HG02981 (cell line): Measurements from ENCODE around the gene SHMT2.

Experiments
- ATAC-seq: cut with Tn5 transposase; IDR thresholded peaks from one replicate; pipeline ENCODE4 v1.9.1; 2021; ENCODE audit warnings: mild to moderate bottlenecking, moderate library complexity; ENCODE audit not compliant: unreplicated experiment

SHMT2 gene

DNA sequence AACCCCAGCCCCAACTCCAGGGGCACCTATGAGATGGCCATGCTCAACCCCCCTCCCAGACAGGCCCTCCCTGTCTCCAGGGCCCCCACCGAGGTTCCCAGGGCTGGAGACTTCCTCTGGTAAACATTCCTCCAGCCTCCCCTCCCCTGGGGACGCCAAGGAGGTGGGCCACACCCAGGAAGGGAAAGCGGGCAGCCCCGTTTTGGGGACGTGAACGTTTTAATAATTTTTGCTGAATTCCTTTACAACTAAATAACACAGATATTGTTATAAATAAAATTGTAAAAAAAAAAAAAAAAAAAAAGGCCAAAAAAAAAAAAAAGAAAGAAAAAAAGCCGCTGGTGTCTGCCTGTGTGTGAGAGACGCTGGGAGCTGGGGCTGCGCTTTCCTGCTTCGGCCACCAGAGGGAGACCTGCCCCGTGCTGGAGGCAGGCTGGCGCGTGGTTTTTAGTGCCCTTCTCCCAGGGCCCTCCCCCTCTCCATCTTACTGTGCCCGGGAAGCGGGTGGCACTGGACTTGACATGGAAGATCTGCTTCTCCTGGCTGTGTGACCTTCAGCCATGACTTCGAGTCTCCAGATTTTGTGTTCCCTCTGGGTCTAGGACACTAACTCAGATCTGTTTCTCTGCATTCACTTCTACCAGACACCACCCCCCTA is 16.3 kb upstream of the SHMT2 start:
- no peak for ATAC-seq

DNA sequence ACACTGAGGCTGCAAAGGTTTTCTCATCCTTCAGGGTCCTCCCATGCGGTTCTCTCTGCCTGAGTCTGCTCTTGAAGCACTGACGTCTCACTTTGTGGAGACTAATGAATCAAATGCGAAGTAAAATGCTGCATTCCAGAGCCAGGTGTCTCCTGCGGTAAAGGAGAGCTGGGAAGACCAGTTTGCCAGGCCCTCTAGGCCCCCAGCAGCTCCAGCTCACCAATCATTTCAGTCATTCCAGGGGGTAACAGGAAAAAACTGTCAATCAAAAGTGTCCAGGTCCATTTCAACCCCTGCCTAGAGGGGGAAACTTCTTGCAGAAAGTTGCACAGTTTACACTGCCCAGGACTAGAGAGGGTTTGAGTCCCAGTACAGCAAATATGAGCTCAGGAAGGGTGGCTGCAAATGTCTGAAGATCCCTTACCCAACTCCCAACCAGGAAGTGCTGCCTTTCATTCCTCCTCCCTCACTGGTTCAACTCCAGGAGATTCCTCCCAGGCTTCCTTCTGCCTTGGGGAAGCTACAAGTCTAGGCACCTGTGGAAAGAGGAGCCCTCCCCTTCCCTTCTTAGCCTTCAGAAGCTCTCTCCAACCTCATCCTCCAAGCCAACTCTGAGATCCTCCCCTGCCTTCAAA is 15.6 kb upstream of the SHMT2 start:
- no peak for ATAC-seq

DNA sequence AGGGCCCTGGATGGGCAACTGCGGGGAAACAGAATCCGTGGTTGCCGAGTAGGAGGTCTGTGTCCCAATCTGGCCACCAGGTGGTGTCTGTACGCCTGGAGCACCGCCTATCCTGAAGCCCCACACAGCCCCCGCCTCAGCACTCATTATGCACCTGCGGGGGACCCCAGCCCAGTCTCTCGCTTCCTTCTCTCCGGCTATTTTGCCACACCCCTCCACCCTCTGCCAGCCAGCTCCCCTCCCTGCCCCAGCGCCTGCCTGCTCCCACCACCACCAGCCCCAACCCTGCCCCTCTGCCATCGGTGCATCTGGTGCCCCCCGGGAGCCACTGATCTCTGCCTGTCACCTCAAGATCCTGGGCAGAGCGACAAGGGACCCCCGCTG is 15.1 kb upstream of the SHMT2 start:
- ATAC-seq, result no peak

DNA sequence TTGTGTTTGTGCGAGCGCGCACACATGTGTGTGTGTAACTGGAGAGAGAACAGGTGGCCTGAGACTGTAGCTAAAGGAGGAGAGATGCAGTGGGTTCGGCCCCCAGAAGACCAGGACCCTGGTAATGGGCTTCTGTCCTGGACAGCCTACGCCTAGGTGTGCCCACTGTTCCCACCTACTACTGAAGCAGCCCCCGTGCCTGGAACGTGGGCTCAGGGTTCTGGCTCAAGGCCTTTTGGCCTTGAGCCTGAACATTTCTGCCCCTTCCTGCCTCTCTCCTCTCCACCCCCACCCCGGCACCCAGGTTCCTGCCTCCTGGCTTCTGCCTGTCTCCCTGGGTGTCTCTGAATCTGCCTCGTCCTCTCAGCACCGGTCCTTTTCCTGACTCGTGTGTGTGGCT is 14.4 kb upstream of the SHMT2 start:
- no peak for ATAC-seq

DNA sequence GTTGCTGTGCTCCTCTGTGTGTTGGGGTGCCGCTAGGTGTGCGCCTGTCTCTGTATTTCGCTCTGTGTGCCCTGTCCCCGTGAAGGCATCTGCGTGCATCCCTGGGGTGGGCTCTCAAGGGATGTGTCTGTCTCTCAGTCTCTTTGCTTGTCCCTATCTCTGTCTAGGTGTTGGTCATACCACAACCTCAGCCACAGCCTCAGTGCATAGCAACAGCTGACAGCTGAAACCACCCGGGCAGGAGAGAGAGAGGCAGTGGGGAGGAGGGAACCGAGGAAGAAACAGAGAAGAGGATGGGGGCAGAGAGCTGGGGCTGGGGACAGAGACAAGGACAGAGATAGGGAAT is 13.9 kb upstream of the SHMT2 start:
- ATAC-seq, result no peak

DNA sequence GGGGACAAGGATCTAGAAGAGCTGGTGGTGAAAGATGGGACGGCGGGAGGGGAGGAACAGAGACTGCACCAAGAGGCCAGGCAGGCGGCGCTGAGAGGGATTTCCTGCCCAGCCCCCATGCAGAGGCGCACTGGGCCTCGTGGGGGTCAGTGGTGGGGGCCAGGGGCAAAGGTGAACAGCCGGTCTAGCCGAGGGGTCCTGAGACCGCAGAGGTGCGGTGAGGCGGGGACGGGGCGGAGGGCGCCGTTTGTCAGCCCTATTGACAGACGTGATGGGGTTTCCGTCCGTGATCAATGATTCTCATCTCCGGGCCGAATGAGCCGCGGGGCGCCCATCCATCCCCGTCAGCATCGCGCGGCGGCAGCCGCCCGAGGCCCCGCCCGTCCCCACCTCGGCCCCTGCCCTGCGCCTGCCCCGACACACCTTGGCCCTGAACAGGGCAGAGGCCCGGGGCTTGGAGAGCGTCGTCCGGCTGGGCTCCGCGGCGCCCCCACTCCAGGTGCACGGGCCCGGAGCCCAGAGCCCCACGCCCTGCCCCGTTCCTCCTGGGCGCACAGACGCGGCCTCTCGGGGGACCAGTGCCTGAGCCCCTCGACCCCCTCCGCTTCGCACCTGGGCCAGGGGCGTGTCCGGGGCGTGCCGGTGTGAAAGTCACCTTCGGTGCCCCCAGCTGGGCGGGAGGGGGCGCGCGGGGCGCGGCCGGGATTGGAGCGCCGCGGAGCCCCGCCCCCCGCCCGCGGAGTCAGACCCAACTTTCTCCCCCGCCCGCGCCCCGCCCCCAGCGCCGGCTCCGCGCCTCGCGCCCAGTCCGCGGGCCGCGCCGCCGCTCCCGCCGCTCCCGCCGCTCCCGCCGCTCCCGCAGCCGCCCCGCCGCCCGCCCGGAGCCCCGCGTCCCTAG is 13.2 kb upstream of the SHMT2 start, which contains the start of gene NXPH4:
TSS of gene NXPH4 (plus strand) at position 781 of the 898 bp plus-strand sequence. CDS start 176 bp downstream, outside the sequence.
- no peak for ATAC-seq

DNA sequence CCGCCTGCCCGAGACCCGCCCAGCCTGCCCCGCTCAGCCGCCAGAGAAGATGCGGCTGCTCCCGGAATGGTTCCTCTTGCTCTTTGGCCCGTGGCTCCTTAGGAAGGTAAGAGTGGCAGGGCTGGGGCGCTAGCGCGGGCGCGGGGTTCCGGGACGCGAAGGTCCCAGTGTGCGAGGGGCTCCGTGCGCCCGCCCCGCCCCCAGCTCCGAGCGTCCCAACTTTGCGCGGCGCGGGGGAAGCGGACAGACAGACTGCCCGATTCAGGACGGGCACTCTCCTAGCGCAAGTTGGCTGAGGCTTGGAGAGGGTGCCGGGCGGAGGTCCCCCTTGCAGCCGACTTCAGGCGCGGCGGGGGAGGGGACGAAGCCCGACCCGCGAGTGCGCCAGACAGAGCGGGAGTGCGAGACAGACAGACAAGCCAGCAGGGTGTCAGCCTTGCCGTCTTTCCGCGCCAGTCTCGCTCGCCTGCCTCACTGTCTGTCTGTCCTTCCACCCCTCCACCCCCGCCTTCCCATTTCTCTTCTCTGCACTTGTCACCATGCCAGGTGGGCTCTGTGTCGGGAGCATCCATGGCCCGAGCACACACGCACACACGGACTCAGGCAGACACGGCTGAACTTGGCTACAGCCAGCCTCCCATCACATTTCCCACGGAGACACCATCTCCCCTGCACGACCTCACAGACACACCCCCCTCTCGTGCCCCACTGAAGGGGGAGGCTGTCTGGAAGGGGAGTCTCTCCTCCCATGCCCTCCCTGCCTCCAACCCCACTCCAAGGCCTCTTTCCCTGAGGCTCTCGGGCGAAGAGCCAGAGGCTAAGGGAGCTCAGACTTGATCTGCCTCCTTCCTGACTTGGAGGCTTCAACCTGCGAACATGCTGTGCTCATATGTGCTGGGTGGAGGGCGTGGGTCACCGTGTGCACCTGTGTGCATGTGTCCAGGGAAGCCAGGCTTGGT is 12.3 kb upstream of the SHMT2 start:
- no peak for ATAC-seq

DNA sequence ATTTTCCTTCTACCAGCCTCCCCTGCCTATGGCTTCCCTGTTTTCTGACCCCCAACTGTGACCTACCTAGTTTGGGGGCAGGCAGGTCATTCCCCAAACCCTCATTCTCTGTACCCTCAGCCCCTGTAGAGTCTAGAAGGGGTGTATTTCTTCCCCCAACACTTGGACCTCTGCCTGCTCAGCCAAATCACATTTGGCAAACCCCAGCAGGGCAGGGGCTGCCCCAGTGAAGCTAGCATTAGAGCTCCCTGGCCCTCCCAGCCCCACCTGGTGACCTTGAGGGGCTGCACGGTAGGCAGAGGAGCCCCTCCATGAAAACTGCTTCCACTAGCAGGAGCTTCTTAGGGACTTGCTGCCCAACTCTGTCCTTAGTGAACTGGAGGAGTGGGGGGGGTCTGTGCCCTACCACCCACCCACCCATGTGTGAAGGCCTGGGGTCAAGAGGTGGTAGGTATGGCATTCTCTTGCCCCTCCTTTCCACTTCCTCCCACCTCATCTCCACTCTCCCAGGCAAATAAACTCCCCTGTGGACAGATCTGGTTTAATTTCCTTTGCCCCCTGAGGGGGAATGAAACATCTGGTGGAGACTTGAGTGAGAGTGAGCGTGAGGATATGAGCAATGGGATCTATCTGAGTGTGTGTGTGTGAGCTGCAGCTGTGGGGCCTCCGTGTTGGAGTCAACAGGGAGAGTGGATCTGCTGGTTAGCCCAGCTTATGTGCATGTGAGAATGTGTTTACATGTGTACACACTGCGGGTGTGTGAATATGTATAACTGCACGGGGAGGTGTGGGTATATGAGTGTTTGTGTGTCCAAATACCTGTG is 11.3 kb upstream of the SHMT2 start:
- ATAC-seq, result no peak

DNA sequence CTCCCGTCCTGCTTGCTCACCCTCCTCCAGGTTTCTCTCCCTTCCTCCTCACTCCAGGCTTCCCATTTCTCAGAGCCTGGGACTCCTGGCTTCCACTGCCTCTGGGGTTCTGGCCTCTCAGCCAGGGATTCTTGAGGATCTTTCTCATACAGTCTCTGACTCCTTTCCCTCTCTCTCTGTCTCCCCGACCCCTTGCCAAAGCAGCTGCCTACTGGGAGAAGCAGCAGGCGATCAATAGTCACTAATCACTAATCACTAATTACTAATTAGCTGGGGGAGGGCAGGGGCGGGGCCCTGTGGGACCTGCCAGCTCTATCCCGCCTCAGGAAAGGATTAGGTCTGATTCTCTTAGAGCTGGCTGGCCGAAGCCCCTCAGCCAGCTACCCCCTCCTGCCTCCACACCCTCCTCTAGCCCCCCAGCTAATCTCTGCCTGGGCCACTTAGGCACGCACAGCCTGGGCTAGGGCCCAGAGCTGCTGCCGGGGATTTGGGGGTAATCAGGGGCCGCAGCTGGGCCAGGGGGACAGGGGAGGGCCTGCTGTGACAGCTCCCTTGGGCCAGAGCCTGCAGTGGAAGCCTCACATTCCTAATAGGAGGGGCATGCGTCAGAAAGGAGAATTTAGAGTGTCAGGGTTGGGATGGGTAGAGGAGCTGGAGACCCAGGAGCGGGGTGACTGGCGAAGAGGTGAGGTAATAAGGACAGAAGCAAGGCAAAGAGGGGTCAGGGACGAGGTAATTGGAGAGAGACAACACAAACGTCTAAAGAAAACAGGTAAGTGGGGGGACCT is 10.1 kb upstream of the SHMT2 start:
- no peak for ATAC-seq

DNA sequence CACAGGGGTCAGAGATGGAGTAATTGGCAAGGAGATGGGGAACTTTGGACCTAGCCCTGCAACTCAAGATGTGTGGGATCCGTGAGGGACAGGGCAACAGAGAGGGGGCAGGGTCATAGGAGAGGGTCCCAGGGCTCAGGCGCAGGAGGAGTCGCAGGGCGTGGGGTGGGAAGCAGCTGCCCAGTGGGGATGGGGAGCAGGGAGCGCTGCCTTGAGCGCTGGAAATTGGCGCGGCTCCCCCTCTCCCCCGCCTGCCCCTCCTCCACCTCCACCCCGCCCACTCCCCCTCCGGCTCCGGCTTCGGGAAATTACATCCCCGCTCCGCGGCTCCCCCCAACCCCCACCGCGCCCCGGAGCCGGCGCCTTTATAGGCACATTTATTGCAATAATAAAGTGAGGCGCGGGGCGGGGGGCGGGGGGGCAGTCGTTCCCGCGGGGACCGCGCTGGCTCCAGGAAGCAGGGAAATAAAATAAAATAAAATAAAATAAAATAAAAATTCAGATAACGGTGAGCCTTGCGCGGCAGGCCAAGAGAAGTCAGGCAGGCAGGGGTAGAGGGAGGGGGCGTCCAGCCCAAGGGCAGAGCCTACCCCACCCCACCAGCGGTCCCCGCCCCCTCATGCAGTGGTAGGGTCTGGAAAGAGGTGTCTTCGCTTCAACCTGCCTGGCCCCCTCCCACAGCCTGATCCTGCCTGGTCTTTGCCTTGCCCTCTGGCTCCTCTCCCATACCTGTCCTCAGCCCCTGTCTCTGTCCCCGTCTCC is 9.3 kb upstream of the SHMT2 start:
- ATAC-seq, result no peak

DNA sequence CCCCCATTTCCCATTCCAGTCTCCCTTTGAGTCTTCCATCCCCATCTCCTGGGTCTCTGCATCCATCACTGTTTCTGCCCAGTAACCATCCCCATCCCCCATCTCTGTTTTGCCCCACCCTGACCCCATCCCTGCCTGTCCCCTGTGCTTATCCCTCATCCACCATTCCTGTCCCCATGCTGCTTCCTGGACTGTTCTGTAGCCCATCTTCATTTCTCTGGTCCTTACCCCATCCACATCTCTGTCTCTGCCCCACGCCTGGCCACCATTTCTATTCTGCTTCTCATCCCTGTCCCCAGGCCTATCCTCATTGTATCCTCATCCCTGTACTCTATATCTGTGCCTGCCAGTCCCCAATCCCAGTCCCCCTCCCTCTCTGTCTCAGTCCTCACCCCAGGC is 8.7 kb upstream of the SHMT2 start:
- no peak for ATAC-seq

DNA sequence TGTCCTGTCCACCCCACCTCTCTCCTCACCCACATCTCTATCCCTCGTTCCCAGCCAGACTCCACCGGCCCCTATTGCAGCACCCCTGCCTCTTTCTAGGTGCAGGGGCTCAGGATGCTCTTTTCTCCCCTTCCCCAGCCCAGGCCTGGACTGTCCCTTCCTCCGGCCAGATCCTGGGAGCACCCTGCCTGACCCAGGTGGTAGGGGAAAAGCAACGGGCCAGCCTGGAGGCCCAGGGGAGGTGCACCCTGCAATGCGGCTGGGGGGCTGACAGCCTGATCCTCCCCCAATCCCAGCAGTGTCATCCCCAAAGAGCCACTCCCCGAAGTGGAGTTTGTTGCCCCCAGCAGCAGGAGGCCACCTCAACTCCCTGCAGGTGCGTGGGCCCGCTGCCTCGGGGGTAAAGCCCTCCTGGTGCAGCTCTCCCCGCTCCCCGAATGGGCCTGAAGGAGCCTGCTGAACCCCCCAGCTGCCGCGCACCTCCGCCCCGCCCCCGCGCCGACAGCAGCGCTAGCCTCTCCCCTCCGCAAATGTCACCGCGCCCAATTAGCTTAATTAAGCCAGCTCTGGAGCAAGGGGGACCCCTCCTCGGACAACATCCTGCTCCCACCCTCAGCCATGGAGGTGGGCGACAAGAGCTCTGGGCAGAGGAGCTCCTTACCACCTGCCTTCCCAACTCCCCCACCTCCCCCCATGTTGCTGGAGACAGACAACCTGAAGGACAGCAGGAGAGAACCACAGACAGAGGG is 8.2 kb upstream of the SHMT2 start:
- no peak for ATAC-seq

DNA sequence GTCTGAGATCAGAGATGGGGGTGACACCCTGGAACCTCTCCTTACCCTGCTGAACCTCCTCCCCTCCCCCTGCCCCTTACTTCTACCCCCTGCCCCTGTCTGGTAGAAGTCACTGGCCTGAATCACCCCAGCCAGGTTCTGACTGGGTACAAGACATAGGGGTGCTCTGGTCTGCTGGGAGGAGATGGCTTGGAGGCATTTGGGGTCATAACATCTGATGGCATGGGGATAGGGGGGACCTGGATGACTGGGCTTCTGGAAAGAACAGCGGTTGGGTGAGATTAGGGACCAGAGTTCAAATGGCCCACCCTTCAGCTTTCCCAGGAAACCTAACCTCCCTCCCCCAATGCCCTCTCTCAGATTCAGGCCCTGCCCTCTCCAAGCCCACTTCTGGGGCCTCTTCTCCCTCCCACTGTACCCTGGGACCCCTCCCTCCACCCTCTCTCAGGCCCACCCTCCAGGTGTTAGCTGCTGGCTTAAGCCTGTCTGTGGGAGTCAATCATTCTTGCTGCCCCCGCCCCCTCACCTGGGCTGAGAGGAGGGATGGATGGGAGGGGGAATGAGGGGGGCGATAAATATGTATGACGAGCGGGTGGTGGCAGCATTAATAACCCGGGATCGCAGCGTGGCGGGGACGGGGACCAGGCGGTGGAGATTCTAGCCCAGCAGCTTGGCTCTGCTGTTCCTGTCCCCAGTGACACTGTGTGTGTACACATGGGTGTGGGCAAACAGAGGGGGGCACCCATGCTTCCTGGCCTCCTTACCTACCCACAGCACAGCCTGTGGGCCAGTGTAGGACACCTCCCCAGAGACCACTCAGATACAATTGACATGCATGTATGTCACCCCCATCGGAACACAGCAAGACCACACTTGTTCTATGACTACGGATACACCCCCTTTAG is 7.0 kb upstream of the SHMT2 start:
- ATAC-seq, result no peak

DNA sequence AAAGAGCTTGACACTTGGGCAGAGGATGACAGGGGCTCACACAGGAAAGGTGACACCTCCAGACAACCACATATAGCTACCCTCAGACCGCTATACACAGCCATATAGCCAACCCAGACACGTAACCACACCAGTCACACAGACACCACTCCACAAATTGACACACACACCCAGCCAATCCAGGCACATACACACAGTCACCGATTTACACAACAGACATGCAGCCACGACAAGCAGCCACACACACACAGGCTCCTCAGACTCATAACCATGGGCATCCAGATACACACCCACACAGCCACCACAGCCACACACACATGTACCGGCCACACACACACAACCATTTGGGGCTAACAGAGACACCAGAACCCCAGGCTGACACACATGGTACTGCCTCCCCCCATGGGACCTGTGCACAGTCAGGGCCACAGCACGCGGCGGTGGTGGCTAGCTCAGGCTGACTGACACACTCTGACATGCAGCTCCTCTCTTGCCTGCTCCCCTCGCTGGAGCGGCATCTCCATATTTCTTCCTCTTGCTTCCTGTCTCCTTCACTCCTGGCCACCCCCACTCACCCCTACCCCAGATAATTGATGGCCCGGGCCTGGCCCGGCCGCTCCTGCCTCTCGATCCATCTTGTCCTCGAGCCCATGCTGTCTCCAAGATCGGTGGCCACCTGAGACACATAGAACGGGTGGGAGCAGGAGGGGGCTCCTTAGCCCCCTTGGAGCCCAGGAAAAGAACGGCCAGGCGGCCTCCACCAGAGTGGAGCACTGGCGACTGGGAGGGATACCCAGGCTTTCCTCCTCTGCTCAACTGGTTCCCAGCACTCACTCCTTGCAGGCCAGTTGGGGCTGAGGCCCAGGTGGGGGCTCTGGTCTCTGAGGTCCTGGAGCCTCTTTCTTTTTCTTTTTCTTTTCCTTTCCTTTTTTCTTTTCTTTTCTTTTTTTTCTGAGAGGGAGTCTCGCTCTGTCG is 6.0 kb upstream of the SHMT2 start:
- no peak for ATAC-seq

DNA sequence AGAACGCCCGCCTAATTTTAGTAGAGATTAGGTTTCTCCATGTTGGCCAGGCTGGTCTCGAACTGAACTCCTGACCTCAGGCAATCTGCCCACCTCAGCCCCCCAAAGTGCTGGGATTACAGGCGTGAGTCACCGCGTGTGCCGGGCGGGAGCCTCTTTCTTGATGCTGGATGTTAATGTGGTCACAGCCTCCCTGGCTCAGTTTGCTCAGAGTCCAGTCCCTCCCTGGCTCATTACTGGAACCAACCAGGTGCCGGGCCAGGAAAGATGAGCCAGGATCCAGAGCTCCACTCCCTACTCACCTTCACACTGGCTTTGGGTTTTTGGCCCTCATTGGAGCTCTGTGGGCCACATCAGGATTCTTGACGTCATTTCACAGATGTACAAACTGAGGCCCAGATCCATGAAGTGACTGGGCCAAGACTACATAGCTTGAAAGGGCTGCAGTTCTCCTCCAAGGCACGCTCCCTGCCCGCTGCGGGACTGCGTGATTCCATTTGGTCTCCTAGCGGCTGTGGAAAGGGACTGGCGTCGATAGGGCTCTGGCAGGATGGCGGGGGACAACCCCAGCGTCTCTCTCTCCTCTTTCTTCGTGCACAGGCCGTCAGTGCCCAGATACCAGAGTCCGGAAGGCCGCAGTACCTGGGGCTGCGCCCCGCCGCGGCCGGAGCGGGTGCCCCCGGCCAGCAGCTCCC is 5.1 kb upstream of the SHMT2 start:
- ATAC-seq, result no peak
